CD8-positive, alpha-beta memory T cell (primary cell): ENCODE results near the gene ADK. TPM values are rescaled to one million over a fixed set of nuclear protein-coding genes. Genes with fewer than 3 reads are reported as not detected.
"Not testable (repeated sequence)": the region's sequence is repeated elsewhere in the genome, so short reads cannot be mapped to it uniquely, and the experiment has no call there.

Source experiments
- CTCF ChIA-PET: fragments of 350-600 bp; sonication (Branson Sonifier 250); formaldehyde crosslinking; loops from one replicate; lab custom pipeline; 2021; ENCODE audit warnings: antibody characterized with exemption; lab: Charles Lee
- POLR2A ChIA-PET: fragments of 350-600 bp; sonication (Branson Sonifier 250); formaldehyde crosslinking; loops from one replicate; lab custom pipeline; 2021; ENCODE audit warnings: antibody characterized with exemption; lab: Charles Lee
- DNase-seq, 5 donors: peaks; one replicate each; pipeline versions ENCODE4 v3.0.0 to v3.0.0-alpha.2; 2020 to 2022; ENCODE audit warnings: mixed read lengths in 1 of 5
- H3K27ac ChIP-seq: one replicate; pipeline ENCODE4 v1.7.0; 2013; ENCODE audit warnings: low read depth, mild to moderate bottlenecking, low read length, moderate library complexity
- H3K27me3 ChIP-seq: 2 replicates; pipeline ENCODE4 v1.7.0; 2013; ENCODE audit warnings: low read length, mild to moderate bottlenecking; ENCODE audit not compliant: insufficient read depth, poor library complexity, severe bottlenecking
- H3K36me3 ChIP-seq: 2 replicates; pipeline ENCODE4 v1.7.0; 2013; ENCODE audit warnings: mild to moderate bottlenecking, low read length, moderate library complexity; ENCODE audit not compliant: insufficient read depth
- H3K4me1 ChIP-seq: 2 replicates; pipeline ENCODE4 v1.7.0; 2013; ENCODE audit warnings: mild to moderate bottlenecking, low read length, moderate library complexity; ENCODE audit not compliant: insufficient read depth
- H3K4me3 ChIP-seq: 2 replicates; pipeline ENCODE4 v1.7.0; 2013; ENCODE audit warnings: mild to moderate bottlenecking, low read length
- H3K9me3 ChIP-seq: 2 replicates; pipeline ENCODE4 v1.7.0; 2013; ENCODE audit warnings: mild to moderate bottlenecking, low read length
- H3K27ac Mint-ChIP-seq, 8 donors: one replicate each; pipeline ENCODE4 v1.8.0; 2020 to 2021; ENCODE audit warnings: mixed read lengths in 8 of 8, mild to moderate bottlenecking in 6 of 8, inconsistent platforms in 3 of 8, moderate library complexity in 3 of 8
- H3K27me3 Mint-ChIP-seq, 2 donors: one replicate each; pipeline ENCODE4 v1.8.0; 2020 to 2021; ENCODE audit warnings: mixed read lengths in 2 of 2, mild to moderate bottlenecking in 1 of 2, moderate library complexity in 1 of 2
- H3K36me3 Mint-ChIP-seq, 3 donors: one replicate each; pipeline ENCODE4 v1.8.0; 2020 to 2021; ENCODE audit warnings: mixed read lengths in 3 of 3, inconsistent platforms in 1 of 3, mild to moderate bottlenecking in 1 of 3
- H3K4me1 Mint-ChIP-seq, 3 donors: one replicate each; pipeline ENCODE4 v1.8.0; 2020 to 2021; ENCODE audit warnings: mixed read lengths in 3 of 3, inconsistent platforms in 1 of 3, mild to moderate bottlenecking in 1 of 3
- H3K4me3 Mint-ChIP-seq, 7 donors: one replicate each; pipeline ENCODE4 v1.8.0; 2020 to 2021; ENCODE audit warnings: mixed read lengths in 7 of 7, mild to moderate bottlenecking in 6 of 7, moderate library complexity in 4 of 7, inconsistent platforms in 2 of 7
- H3K9me3 Mint-ChIP-seq, 5 donors: one replicate each; pipeline ENCODE4 v1.8.0; 2020 to 2022; ENCODE audit warnings: mixed read lengths in 5 of 5, mild to moderate bottlenecking in 3 of 5, moderate library complexity in 2 of 5, inconsistent platforms in 1 of 5
- polyA plus RNA-seq: library from polyadenylated mRNA; unstranded; fragments of 300-500 nt; fragmentation: Illumina TruSeq; gene quantifications from one replicate; pipeline ENCODE4 v1.2.3, GENCODE V29; 2021
- total RNA-seq, 2 experiments: library from RNA; stranded (reverse); gene quantifications; one replicate each; pipeline ENCODE4 v1.2.3, GENCODE V29; 2021

The ADK gene
- total and polyA plus RNA-seq, 3 experiments from 2014 or later = 54.1 to 65.1 (median 64.4) TPM

GRCh38 chr10:74123081-74123480 lies 27.9 kb upstream of the ADK start:
- no peak for DNase-seq

GRCh38 chr10:74133923-74134820 lies 16.8 kb upstream of the ADK start:
- no peaks in the 10 kb centered on the region for H3K4me1 ChIP-seq
- Mint-ChIP-seq H3K4me3 (no peak overlapping the region), H3K27ac (peak overlapping the region in 4 of 8 donors; percentile 10 to 89 (median 55)), H3K9me3 (no peaks in the 10 kb centered on the region), H3K36me3 (peaks cover 8 to 83% (median 22%) of the 10 kb centered on the region in 3 donors), H3K27me3 (no peaks in the 10 kb centered on the region), H3K4me1 (peaks cover 4 to 6% (median 5%) of the 10 kb centered on the region in 3 donors)
- ChIA-PET CTCF (interaction anchor here (1.2 kb wide), 1 partner anchor 79 kb away, joined by 4 read pairs; no protein-coding TSS in a partner anchor), POLR2A (interaction anchor here (0.5 kb wide), 1 partner anchor 568 kb away, joined by 3 read pairs; no protein-coding TSS in a partner anchor)
- H3K27me3 ChIP-seq = no peaks in the 10 kb centered on the region
- H3K36me3 ChIP-seq = peaks cover 49% of the 10 kb centered on the region
- H3K27ac ChIP-seq = no peak overlapping the region
- no peak overlapping the region for H3K4me3 ChIP-seq
- no peaks in the 10 kb centered on the region for H3K9me3 ChIP-seq
- no peak for DNase-seq

More at GRCh38 chr10:74123081-74123480, 27.9 kb upstream of the ADK start:
- peaks cover 43% of the 10 kb centered on the region for H3K36me3 ChIP-seq
- no peak overlapping the region for H3K4me3 Mint-ChIP-seq
- H3K36me3 Mint-ChIP-seq = peaks cover 0 to 87% (median 24%) of the 10 kb centered on the region in 3 donors
- peak overlapping the region in 5 of 8 donors; percentile 34 to 80 (median 47) for H3K27ac Mint-ChIP-seq
- H3K27me3 ChIP-seq = no peaks in the 10 kb centered on the region
- H3K4me1 Mint-ChIP-seq = peaks cover 0 to 3% (median 0%) of the 10 kb centered on the region in 3 donors
- H3K27me3 Mint-ChIP-seq = no peaks in the 10 kb centered on the region
- no peak overlapping the region for H3K4me3 ChIP-seq
- POLR2A ChIA-PET = interaction anchor here (0.6 kb wide), 1 partner anchor 115 kb away, joined by 3 read pairs; no protein-coding TSS in a partner anchor
- H3K9me3 ChIP-seq = no peaks in the 10 kb centered on the region
- no peak overlapping the region for H3K27ac ChIP-seq
- H3K9me3 Mint-ChIP-seq = no peaks in the 10 kb centered on the region
- H3K4me1 ChIP-seq = no peaks in the 10 kb centered on the region
- CTCF ChIA-PET = interaction anchor here (1.0 to 1.6 kb wide), 4 partner anchors 16 to 120 kb away, joined by 3 read pairs; no protein-coding TSS in a partner anchor

- Mint-ChIP-seq H3K27me3 (no peaks in the 10 kb centered on the region), H3K36me3 (peaks cover 8 to 79% (median 18%) of the 10 kb centered on the region in 3 donors), H3K9me3 (no peaks in the 10 kb centered on the region), H3K27ac (no peak overlapping the region), H3K4me3 (no peak overlapping the region), H3K4me1 (peaks cover 4 to 6% (median 5%) of the 10 kb centered on the region in 3 donors)
- ChIA-PET CTCF (interaction anchor here (1.0 kb wide), 1 partner anchor 13 kb away, joined by 3 read pairs; no protein-coding TSS in a partner anchor), POLR2A (no interaction called here)
- Histone ChIP-seq H3K4me1 (no peaks in the 10 kb centered on the region), H3K27me3 (no peaks in the 10 kb centered on the region), H3K36me3 (peaks cover 44% of the 10 kb centered on the region), H3K4me3 (no peak overlapping the region), H3K27ac (no peak overlapping the region), H3K9me3 (no peaks in the 10 kb centered on the region)
- DNase-seq = no peak
These were observed 15.6 kb upstream of the ADK start for GRCh38 chr10:74135452-74135851.

- H3K27me3 ChIP-seq = no peaks in the 10 kb centered on the region
- peaks cover 32% of the 10 kb centered on the region for H3K36me3 ChIP-seq
- no peaks in the 10 kb centered on the region for H3K9me3 Mint-ChIP-seq
- H3K27ac ChIP-seq = no peak overlapping the region
- H3K27me3 Mint-ChIP-seq = no peaks in the 10 kb centered on the region
- H3K4me3 ChIP-seq = no peak overlapping the region
- ChIA-PET CTCF (no interaction called here), POLR2A (no interaction called here)
- H3K4me3 Mint-ChIP-seq = no peak overlapping the region
- no peaks in the 10 kb centered on the region for H3K4me1 ChIP-seq
- H3K27ac Mint-ChIP-seq = peak overlapping the region in 1 of 8 donors; percentile 33
- H3K9me3 ChIP-seq = no peaks in the 10 kb centered on the region
- H3K36me3 Mint-ChIP-seq = peaks cover 8 to 66% (median 17%) of the 10 kb centered on the region in 3 donors
- no peak for DNase-seq
- peaks cover 12 to 22% (median 21%) of the 10 kb centered on the region in 3 donors for H3K4me1 Mint-ChIP-seq
These were observed 13.0 kb upstream of the ADK start for GRCh38 chr10:74137992-74138391.

- H3K9me3 Mint-ChIP-seq, POLR2A ChIA-PET, DNase-seq, H3K4me3 Mint-ChIP-seq, H3K4me3 ChIP-seq, H3K27me3 ChIP-seq, H3K9me3 ChIP-seq, H3K27ac ChIP-seq, H3K4me1 ChIP-seq, H3K27me3 Mint-ChIP-seq: not testable (repeated sequence)
- Mint-ChIP-seq H3K36me3 (peaks cover 8 to 61% (median 17%) of the 10 kb centered on the region in 3 donors), H3K27ac (peak overlapping the region in 1 of 8 donors; percentile 27), H3K4me1 (peaks cover 12 to 22% (median 21%) of the 10 kb centered on the region in 3 donors)
- CTCF ChIA-PET = interaction anchor here (0.9 kb wide), 1 partner anchor 16 kb away, joined by 3 read pairs; no protein-coding TSS in a partner anchor
- H3K36me3 ChIP-seq = peaks cover 26% of the 10 kb centered on the region
These were observed 12.4 kb upstream of the ADK start for GRCh38 chr10:74138596-74138995.

- no peaks in the 10 kb centered on the region for H3K9me3 ChIP-seq
- H3K9me3 Mint-ChIP-seq = no peaks in the 10 kb centered on the region
- H3K4me1 ChIP-seq = no peaks in the 10 kb centered on the region
- no peaks in the 10 kb centered on the region for H3K27me3 Mint-ChIP-seq
- DNase-seq = no peak
- no peak overlapping the region for H3K27ac ChIP-seq
- peaks cover 14 to 24% (median 24%) of the 10 kb centered on the region in 3 donors for H3K4me1 Mint-ChIP-seq
- H3K27ac Mint-ChIP-seq = no peak overlapping the region
- POLR2A ChIA-PET = no interaction called here
- CTCF ChIA-PET = interaction anchor here (0.6 kb wide), 1 partner anchor 64 kb away, joined by 3 read pairs; no protein-coding TSS in a partner anchor
- peaks cover 8 to 52% (median 14%) of the 10 kb centered on the region in 3 donors for H3K36me3 Mint-ChIP-seq
- H3K27me3 ChIP-seq = no peaks in the 10 kb centered on the region
- H3K4me3 ChIP-seq = no peak overlapping the region
- no peak overlapping the region for H3K4me3 Mint-ChIP-seq
- peaks cover 26% of the 10 kb centered on the region for H3K36me3 ChIP-seq
These were observed 11.0 kb upstream of the ADK start for GRCh38 chr10:74139981-74140380.

GRCh38 chr10:74140553-74140952 lies 10.5 kb upstream of the ADK start:
- CTCF ChIA-PET = no interaction called here
- no peak for DNase-seq
- H3K4me1 Mint-ChIP-seq = peaks cover 18 to 29% (median 28%) of the 10 kb centered on the region in 3 donors

More at GRCh38 chr10:74140553-74140952, 10.5 kb upstream of the ADK start:
- Histone ChIP-seq H3K27ac (no peak overlapping the region), H3K4me3 (no peak overlapping the region), H3K9me3 (no peaks in the 10 kb centered on the region), H3K4me1 (no peaks in the 10 kb centered on the region), H3K27me3 (no peaks in the 10 kb centered on the region), H3K36me3 (peaks cover 25% of the 10 kb centered on the region)
- Mint-ChIP-seq H3K4me3 (no peak overlapping the region), H3K27ac (peak overlapping the region in 1 of 8 donors; percentile 60), H3K9me3 (no peaks in the 10 kb centered on the region), H3K27me3 (no peaks in the 10 kb centered on the region), H3K36me3 (peaks cover 8 to 51% (median 11%) of the 10 kb centered on the region in 3 donors)
- POLR2A ChIA-PET = no interaction called here
